Endothelial cell of umbilical vein (primary cell): ENCODE results near the gene MYADM. TPM values are rescaled to one million over a fixed set of nuclear protein-coding genes. Genes with fewer than 3 reads are reported as not detected.
A peak's percentile ranks its signal among the peaks of the same experiment; 100 is the strongest.

Source experiments
- BruUV-seq: library from RNA; stranded (reverse); fragments of 400-500 nt; replicated peaks from 2 replicates; lab custom pipeline; 2021; lab: Mats Ljungman, UMichigan
- CTCF ChIA-PET: fragments of 300-600, 350-600 bp; sonication (Branson Sonifier 250); formaldehyde crosslinking; loops from one replicate; lab custom pipeline; 2021; ENCODE audit warnings: antibody characterized with exemption, inconsistent platforms; lab: Charles Lee
- POLR2A ChIA-PET: fragments of 300-600, 350-600 bp; sonication (Branson Sonifier 250); formaldehyde crosslinking; loops from one replicate; lab custom pipeline; 2021; ENCODE audit warnings: antibody characterized with exemption, inconsistent platforms; lab: Charles Lee
- DNase-seq: peaks from one replicate; pipeline ENCODE4 v3.0.0-alpha.2; 2011; ENCODE audit warnings: low read depth, low spot score
- FAIRE-seq: peaks from 2 replicates; lab custom pipeline; 2011; peaks lifted over from hg19 to GRCh38; lab: Jason Lieb, UNC
- H2AFZ ChIP-seq: 2 replicates; pipeline ENCODE4 v1.6.0; 2012; ENCODE audit warnings: low read depth, low read length, control low read depth, inconsistent platforms
- H3K27ac ChIP-seq: 2 replicates; pipeline ENCODE4 v1.5.1; 2011; ENCODE audit warnings: low read depth, mild to moderate bottlenecking, control low read depth, low read length, moderate library complexity; ENCODE audit not compliant: insufficient read depth
- H3K27me3 ChIP-seq, 2 experiments: 2 replicates each; pipeline versions ENCODE4 v1.6.0 to v1.6.1; 2011; ENCODE audit warnings: low read length in 2 of 2, mixed read lengths in 1 of 2; ENCODE audit not compliant: control insufficient read depth in 2 of 2, insufficient read depth in 2 of 2
- H3K36me3 ChIP-seq, 2 experiments: 2 replicates in 1 of 2; 3 replicates in 1 of 2; pipeline ENCODE4 v1.5.1; 2011; ENCODE audit warnings: low read length in 2 of 2, mild to moderate bottlenecking in 1 of 2, moderate library complexity in 1 of 2; ENCODE audit not compliant: control insufficient read depth in 2 of 2, insufficient read depth in 2 of 2; ENCODE audit errors: extremely low read depth in 1 of 2
- H3K4me1 ChIP-seq: 3 replicates; pipeline ENCODE4 v1.5.1; 2011; ENCODE audit warnings: mild to moderate bottlenecking, low read length; ENCODE audit not compliant: control insufficient read depth, insufficient read depth; ENCODE audit errors: extremely low read depth
- H3K4me2 ChIP-seq: 2 replicates; pipeline ENCODE4 v1.6.1; 2011; ENCODE audit warnings: low read length, control low read depth, mixed read lengths; ENCODE audit not compliant: insufficient read depth
- H3K4me3 ChIP-seq, 3 experiments: fragments of 200-600 bp in 1 of 3; sonication (generic), shearing (Covaris generic) in 1 of 3; replicated peaks in 1 of 3; 2 replicates each; pipeline ENCODE4 v1.5.1; 2011 to 2016; ENCODE audit warnings: control low read depth in 3 of 3, low read length in 3 of 3, mild to moderate bottlenecking in 2 of 3, inconsistent platforms in 1 of 3, low read depth in 1 of 3, moderate library complexity in 1 of 3; ENCODE audit not compliant: insufficient read depth in 1 of 3
- H3K79me2 ChIP-seq: 2 replicates; pipeline ENCODE4 v1.6.0; 2012; ENCODE audit warnings: low read length, inconsistent platforms; ENCODE audit not compliant: control insufficient read depth, insufficient read depth
- H3K9ac ChIP-seq: replicated peaks from 2 replicates; pipeline ENCODE3; 2011; ENCODE audit warnings: low read length, control low read depth; ENCODE audit not compliant: insufficient read depth; ENCODE audit errors: extremely low read depth
- H3K9me1 ChIP-seq: replicated peaks from 3 replicates; pipeline ENCODE4 v1.6.0; 2011; ENCODE audit warnings: mild to moderate bottlenecking, low read length; ENCODE audit not compliant: control insufficient read depth, insufficient read depth; ENCODE audit errors: extremely low read depth
- H3K9me3 ChIP-seq: replicated peaks from 2 replicates; pipeline ENCODE4 v1.5.1; 2012; ENCODE audit warnings: low read length, inconsistent platforms; ENCODE audit not compliant: control insufficient read depth, insufficient read depth
- H4K20me1 ChIP-seq: replicated peaks from 2 replicates; pipeline ENCODE3; 2011; ENCODE audit warnings: mild to moderate bottlenecking, low read length; ENCODE audit not compliant: control insufficient read depth, insufficient read depth; ENCODE audit errors: extremely low read depth
- EZH2 ChIP-seq: IDR thresholded peaks from 2 replicates; pipeline ENCODE4 v1.6.1; 2012; ENCODE audit warnings: borderline replicate concordance, low read depth, mild to moderate bottlenecking, moderate library complexity, low read length, inconsistent platforms; ENCODE audit not compliant: severe bottlenecking
- FOS ChIP-seq: IDR thresholded peaks from 2 replicates; pipeline ENCODE4 v1.6.1; 2011; ENCODE audit warnings: mild to moderate bottlenecking, low read length, moderate library complexity, borderline replicate concordance; ENCODE audit not compliant: insufficient read depth
- MYC ChIP-seq: IDR thresholded peaks from one replicate; pipeline ENCODE4 v1.6.1; 2011; ENCODE audit warnings: mild to moderate bottlenecking, low read depth, low read length
- POLR2AphosphoS5 ChIP-seq: IDR thresholded peaks from 2 replicates; pipeline ENCODE4 v1.6.1; 2012; ENCODE audit warnings: low read depth, mild to moderate bottlenecking, control low read depth, low read length, moderate library complexity; ENCODE audit not compliant: insufficient read depth
- dilution Hi-C: fragments of 300-500 bp; cut with MboI; formaldehyde crosslinking; loops from one replicate; pipeline ENCODE4 v1.15.0; 2019; ENCODE audit warnings: low sequenced_read_pairs; ENCODE audit not compliant: extremely low pct_ligation_motif_present
- intact Hi-C: fragments of 100-400 bp; cut with micrococcal nuclease; formaldehyde crosslinking; loops from one replicate; pipeline ENCODE4 v1.10.0; 2022
- polyA plus RNA-seq, 4 experiments: library from polyadenylated mRNA; depleted of rRNA in 3 of 4; stranded (reverse) in 3 of 4; unstranded in 1 of 4; fragments of >200 nt; gene quantifications; 2 replicates each; pipeline versions ENCODE4 v1.2.1 to v1.2.3, GENCODE V29; 2011 to 2012; ENCODE audit warnings: missing spikeins in 1 of 4
- total RNA-seq: library from RNA; stranded (reverse); gene quantifications from 2 replicates; pipeline ENCODE4 v1.2.3, GENCODE V29; 2021
- TF ChIP-seq, protein P1 (sequence below), 2 donors: IDR thresholded peaks; 1 replicate in 1 of 2; 2 replicates in 1 of 2; pipeline ENCODE4 v1.5.1; 2011; ENCODE audit warnings: low read length in 2 of 2, mild to moderate bottlenecking in 2 of 2, moderate library complexity in 2 of 2, control low read depth in 1 of 2, inconsistent platforms in 1 of 2, low read depth in 1 of 2; ENCODE audit not compliant: insufficient read depth in 1 of 2; ENCODE audit errors: extremely low read depth in 1 of 2

MYADM gene
- total and polyA plus RNA-seq, 2 donors (not counting 3 experiments of a cell fraction or from before 2014, with no cell fraction given): 100 to 133 TPM

DNA sequence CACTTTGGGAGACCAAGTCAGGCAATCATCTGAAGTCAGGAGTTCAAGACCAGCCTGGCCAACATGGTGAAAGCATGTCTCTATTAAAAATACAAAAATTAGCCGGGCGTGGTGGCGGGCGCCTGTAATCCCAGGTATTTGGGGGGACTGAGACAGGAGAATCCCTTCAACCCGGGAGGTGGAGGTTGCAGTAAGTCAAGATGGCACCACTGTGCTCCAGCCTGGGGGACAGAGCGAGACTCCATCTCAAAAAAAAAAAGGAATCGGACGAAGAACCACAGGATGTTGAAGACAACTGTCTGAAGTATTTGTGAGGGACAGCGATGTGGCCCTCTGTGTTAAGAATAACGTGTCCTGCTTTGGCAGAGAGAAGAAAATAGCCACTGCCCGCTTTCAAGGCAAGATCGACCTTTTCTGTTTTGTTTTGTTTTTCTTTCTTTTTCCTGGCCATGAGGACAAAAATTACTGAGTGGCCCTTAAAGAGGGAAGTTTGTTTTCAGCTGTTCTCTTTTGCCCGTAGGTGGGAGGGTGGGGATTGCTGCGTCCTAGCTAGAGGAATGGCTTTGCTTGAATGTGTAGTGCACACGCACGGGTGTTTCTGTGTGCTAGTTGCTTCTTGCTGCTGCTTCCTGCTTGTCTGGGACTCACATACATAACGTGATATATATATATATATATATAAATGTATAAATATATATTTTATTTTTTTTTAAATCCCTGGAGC, 8.1 kb downstream of the MYADM start:
- Histone ChIP-seq H3K9ac (no peak overlapping the region), H3K27ac (no peak overlapping the region), H4K20me1 (no peaks in the 10 kb centered on the region), H3K27me3 (peaks cover 5 to 8% of the 10 kb centered on the region in 2 experiments), H3K9me1 (no peaks in the 10 kb centered on the region), H3K79me2 (peaks cover 11% of the 10 kb centered on the region), H3K4me3 (no peak overlapping the region), H3K9me3 (no peaks in the 10 kb centered on the region), H3K4me1 (peaks cover 4% of the 10 kb centered on the region), H3K4me2 (no peak overlapping the region), H3K36me3 (peaks cover 0 to 17% of the 10 kb centered on the region in 2 experiments), H2AFZ (no peak overlapping the region)
- no peak for TF ChIP-seq EZH2
- TF ChIP-seq, protein P1, sequence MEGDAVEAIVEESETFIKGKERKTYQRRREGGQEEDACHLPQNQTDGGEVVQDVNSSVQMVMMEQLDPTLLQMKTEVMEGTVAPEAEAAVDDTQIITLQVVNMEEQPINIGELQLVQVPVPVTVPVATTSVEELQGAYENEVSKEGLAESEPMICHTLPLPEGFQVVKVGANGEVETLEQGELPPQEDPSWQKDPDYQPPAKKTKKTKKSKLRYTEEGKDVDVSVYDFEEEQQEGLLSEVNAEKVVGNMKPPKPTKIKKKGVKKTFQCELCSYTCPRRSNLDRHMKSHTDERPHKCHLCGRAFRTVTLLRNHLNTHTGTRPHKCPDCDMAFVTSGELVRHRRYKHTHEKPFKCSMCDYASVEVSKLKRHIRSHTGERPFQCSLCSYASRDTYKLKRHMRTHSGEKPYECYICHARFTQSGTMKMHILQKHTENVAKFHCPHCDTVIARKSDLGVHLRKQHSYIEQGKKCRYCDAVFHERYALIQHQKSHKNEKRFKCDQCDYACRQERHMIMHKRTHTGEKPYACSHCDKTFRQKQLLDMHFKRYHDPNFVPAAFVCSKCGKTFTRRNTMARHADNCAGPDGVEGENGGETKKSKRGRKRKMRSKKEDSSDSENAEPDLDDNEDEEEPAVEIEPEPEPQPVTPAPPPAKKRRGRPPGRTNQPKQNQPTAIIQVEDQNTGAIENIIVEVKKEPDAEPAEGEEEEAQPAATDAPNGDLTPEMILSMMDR (IDR thresholded peaks at IDR 0.05; ENCODE audit: extremely low read depth in 1 of 2, insufficient read depth in 1 of 2, low read depth in 1 of 2, low read length in 2 of 2): no peak
- no peak for TF ChIP-seq FOS
- TF ChIP-seq POLR2AphosphoS5: no peak
- TF ChIP-seq MYC: no peak
- intact Hi-C loops: no loop called here
- BruUV-seq: TSS peak; percentile 30
- DNase-seq (no peak), FAIRE-seq (no peak)
- ChIA-PET CTCF (interaction anchor here (1.0 to 1.7 kb wide), 3 partner anchors 67 to 154 kb away, joined by 3 to 9 read pairs (median 7); no protein-coding TSS in a partner anchor), POLR2A (no interaction called here)
- dilution Hi-C loops: no loop called here
